ENCODE measurements around the gene LDAH.
A peak's percentile ranks its signal among the peaks of the same experiment; 100 is the strongest.

The LDAH gene

DNA sequence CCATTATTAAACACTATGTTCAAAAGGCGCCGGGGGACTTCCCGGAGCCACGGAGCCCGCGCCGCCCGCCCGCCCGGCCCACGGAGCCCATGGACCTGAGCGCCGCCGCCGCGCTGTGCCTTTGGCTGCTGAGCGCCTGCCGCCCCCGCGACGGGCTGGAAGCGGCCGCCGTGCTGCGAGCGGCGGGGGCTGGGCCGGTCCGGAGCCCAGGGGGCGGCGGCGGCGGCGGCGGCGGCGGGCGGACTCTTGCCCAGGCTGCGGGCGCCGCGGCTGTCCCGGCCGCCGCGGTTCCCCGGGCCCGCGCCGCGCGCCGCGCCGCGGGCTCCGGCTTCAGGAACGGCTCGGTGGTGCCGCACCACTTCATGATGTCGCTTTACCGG lies 155.8 kb downstream of the LDAH start:
- DNase-seq (ENCODE audit: low spot score): peak; percentile 43

DNA sequence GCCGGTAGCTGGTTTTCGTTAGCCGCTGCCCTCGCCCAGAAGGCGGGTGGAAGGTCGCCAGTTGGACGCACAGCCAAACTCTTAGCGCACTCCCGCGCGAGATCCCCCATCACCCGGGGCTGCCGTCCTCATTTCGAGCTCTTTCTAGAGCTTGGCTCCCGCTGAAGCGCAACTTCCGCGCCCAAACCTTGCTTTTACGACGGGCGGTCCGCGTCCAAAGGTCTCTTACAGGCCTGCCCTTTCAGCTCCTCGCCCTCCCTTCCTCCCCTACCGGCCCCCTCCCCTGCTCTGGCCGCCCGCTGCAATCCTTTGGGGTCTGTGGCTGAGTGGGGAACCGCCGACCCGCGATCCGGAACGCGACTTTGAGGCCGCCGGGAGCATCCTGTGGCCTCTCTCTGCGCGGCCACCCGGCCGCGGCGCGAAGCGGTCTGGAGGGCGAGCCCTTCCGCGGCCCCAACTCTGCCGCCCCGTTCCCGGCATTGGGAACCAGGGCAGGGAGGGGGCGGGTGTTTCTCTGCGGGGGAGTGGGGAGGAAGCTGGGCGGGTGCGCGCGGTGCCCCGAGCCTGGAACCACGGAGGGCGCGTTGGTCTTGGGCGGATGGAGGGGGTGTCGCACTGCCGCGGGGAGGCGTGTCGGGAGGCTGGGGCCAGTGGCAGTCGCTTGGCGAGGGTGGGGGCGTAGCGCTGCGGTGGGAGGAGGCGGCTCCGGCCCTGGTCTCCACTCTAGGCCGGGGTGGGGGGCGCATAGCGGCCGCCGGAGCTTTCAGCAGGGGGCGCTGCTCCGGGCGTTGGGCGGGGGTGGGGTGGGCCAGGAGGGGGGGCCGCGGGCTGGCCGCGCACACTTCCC lies 156.4 kb downstream of the LDAH start, which contains the start of gene GDF7:
TSS of gene GDF7 (plus strand) at position 841 of the 847 bp plus-strand sequence. CDS start 96 bp downstream, outside the sequence.
- DNase-seq (ENCODE audit: low spot score): peak; percentile 30

- DNase-seq (ENCODE audit: low spot score): no peak
These were observed 156.9 kb downstream of the LDAH start for GRCh38 chr2:20666005-20666303.

DNA sequence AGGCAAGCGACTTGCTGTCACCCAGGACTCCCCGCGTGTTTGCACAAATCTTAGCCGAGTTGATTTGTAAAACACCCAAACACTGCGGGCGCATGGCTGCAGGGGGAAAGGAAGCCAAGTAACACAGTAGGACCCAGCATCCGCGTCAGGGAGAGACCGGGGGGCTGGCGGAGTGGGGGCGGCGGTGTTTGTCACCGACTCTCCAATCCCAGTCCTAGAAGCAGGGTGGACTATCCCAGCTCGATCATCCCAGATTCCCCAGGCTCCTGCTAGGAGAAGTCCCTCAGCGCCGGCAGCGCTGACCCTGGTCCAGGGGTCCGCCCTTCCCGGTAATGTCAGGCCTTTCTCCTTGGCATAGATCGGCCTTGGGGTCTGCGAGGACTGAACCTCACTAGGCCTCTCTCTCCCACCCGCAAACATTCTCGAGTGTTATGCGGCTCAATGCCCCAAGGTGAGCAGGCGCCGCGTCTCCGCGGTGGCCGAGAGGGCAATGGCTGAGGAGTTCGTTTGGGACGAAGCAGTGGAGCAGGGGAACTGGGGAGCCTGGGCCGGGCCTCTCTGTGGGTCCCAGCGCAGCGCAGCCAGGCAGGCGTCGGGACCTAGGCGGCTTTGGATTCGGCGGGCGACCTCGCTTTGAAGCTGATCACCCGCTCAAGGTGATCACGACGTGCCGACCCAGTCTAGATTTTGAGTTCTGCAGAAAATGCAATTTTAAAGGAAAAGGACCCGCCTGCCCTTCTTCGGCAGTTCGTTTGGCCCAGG lies 157.5 kb downstream of the LDAH start:
- DNase-seq (ENCODE audit: low spot score): no peak

- DNase-seq (ENCODE audit: low spot score): no peak
These were observed 158.3 kb downstream of the LDAH start for GRCh38 chr2:20664431-20665242.

GRCh38 chr2:20664071-20664390 lies 158.9 kb downstream of the LDAH start:
- no peak for DNase-seq (ENCODE audit: low spot score)

DNA sequence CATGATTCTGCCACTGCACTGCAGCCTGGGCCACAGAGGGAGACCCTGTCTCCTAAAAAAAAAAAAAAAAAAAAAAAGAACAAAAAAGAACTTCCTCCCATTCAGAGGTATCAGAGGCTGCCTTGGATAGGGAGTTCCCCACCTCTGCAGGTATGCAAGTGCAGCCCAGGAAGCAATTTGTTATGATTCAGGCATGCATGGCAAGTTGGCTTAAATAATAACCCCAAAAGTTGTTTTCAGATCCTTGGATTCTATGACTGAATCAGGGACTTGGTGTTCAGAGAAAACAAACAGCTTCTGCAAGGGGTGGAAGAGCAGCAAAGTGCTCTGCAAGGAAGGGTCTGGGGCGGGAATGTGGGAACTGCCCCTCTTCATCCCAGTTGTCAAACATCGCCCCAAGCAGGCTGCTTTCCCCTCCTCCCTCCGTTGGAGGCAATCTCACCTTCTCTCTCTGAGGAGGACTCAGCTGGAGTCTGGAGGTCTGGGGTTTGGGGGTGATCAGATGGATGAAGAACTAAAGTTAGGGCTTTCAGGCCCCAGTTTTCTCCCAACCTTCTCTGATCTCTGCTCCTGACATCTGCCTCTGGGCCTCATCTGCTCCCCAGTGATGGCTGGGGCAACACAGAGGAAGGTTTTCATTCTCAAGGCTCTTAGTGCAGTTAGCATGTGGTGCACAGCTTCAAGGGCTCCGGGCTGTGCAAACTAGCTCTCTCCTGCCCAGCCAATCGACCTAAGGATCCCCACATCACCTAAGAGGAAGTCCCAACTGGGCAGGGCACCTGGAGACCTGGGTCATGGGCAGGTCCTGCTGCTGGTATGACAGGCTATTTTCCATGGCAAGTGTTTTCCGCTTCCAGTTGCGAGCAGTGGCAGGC lies 159.5 kb downstream of the LDAH start:
- DNase-seq (ENCODE audit: low spot score): no peak

- no peak for DNase-seq (ENCODE audit: low spot score)
These were observed 160.5 kb downstream of the LDAH start for GRCh38 chr2:20662308-20662937.

GRCh38 chr2:20661421-20662307 lies 161.2 kb downstream of the LDAH start:
- DNase-seq (ENCODE audit: low spot score): peak; percentile 82

DNA sequence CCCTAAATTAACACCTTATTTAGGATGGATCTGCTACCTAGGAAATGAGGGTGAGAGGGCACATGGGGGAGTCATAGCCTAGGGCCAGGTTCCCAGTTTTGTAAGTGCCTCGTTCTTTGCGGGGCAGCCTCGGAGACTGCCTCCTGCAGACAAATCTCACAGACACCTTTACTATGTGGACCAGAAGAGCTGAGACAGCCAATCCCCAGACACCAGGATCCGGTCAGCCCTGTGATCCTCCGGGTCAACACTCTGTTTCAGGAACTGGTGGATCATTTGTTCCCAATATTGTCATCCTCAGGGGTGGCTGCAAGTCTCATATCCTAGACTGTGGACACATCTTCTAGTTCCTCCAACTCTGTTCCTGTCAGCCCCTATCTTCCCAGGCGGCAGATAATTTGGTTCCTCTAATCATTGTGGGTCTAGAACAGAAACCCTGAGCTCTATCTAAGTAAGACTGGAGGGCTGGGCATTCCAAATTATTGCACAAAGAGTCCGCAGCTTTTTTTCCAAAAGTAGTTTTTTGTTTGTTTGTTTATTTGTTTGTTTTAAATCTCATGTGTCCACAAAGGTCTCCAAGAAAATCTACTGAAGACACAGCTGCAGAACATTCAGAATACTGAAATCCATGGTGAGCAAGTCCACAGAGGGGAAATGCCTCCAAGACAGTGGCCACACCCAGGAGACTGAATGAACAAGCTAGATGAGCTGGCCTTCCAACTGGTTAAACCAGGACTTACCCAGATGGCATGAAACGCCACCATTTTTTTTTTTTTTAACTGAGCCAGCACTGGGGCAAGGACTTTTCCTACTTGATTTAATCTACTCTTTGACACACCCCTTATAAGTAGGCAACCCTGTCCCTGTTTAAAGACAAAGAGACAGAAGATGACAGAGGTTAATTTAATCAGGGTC lies 162.1 kb downstream of the LDAH start:
- DNase-seq (ENCODE audit: low spot score): peak; percentile 79

DNA sequence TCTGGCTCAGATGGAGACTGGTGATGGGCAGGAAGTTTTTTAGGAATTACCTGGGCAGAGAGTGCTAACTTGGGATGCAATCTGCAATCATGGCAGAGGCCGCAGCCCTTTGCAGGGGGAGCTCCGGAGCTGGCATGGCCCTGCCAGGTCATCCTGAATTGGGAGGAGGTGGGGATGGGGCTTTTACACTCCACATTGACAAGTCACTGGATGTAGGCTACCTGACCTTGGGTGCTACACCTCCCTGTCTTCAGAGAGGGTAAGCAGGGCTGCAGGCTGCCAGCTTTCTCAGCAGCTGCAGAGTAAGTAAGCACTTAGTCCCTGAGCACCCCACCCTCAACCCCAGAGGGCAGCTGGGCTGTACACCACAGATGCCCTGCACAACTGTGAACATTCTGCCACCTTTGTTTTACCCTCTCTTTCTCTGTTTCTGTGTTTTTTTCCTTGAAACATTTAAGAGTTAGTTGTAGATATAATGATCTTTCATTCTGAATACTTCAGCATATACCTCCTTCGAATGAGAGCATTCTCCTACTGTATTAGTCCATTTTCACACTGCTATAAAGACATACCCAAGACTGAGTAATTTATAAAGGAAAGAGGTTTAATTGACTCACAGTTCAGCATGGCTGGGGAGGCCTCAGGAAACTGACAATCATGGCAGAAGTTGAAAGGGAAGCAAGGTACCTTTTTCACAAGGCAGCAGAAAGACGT lies 165.2 kb downstream of the LDAH start:
- DNase-seq (ENCODE audit: low spot score): no peak

DNA sequence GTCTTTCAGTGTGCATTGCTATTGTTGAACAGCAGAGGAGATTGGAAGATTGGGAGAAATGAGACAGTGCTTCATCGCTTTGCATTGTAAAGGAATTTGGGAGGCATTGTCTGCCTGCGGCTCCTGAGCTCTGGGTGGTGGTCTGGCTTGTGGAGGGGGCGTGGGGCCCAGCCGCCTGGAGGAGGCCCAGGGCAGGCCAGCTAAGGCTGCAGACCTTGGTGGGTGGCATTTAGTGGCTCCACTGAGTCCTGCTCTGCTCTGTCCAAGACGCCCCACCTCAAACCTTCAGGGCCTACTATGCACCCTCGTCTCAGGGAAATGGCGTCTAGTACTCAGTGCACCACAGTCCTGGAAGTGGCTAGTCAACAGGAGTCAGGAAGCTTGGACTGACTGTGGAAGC lies 166.3 kb downstream of the LDAH start:
- no peak for DNase-seq (ENCODE audit: low spot score)

DNA sequence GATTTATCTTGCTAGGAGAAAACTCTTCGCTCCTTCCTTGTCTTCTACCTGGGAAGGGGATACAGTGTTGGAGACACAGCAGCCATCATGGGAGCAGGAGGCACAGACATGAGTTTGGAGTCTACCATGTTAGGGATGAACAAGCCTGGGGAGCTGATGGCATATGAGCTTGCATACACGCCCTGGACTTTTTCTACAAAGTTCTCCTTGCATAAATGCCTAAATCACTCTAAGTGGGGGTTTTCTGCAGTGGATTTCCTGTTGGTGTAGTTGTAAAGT lies 168.4 kb downstream of the LDAH start:
- DNase-seq (ENCODE audit: low spot score): no peak

GRCh38 chr2:20653695-20654534 lies 169.0 kb downstream of the LDAH start:
- DNase-seq (ENCODE audit: low spot score): no peak

DNA sequence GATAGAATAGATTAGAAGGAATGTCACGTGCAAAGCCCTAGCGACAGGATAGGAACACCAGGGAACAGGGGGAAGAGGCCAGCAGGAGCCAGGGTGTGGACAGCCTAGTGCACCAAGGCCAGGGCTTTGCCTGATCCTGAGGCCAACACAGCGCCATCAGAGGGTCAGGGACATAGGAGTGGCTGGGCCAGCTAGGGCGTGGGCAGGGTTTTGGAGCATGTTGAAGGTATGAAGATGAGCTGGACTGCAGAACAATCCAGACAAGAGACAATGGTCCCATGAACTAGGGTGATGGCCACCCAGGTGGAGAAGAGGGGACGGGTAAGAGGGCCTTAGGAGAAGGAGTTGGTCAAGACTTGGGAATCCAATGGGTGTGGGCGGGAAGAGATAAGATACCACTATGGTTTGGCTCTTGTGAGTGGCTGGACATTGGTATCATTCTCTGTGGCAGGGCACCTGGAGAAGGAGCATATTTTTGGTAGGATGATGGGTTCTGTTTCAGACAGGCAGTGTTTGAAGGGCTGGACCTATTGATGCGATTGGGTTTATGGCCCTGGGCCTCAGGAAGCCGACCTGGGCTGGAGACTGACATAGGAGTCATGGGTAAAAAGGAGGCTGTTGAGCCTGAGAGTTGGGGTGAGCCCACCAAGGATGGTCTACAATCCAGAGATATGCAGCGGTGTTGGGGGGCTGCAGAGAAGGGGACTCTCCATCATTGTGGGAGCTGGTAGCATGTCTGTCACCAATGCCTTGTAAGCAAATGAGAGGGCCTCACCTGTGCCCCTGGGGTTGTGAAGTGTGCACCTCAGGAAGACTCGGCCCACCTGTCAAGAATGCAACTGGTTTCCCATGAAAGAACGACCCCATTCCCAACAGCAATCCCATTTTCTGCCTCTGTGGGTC lies 170.0 kb downstream of the LDAH start:
- DNase-seq (ENCODE audit: low spot score): no peak

DNA sequence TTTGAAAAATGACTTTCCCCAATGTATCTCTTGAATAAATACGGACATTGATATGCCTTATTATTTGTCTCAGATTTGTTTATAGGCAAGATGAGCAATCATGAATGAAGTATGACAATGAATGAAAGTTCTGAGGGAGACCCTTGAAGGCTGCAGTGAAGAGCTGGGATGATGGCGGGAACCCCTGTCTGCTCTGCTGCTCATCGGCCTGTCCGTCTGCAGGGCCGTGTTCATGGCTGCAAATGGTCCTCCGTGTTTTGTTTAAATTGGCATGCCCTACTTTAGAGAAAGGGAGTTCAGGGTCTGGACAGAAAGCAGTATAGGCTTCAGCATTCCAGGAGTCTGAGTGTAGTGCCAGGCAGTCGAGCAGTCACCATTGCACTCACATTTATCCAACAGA lies 170.8 kb downstream of the LDAH start:
- no peak for DNase-seq (ENCODE audit: low spot score)

DNA sequence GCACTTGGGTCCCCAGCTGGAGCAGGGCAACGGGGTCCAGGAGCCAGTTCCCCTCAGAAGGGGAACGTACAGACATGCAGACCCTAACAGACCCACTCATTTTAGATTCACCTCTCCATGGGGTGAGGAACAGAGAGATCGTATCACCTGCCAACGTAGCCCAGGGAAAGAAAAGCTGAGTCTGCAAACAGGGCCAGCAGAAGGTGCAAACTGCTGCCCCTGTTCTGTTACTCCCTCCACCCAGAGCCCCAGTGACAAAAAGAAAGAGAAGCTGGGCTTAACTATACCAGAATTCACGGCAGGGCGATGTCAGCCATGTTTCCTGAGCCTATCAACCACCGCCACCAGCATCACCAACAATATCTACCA lies 171.2 kb downstream of the LDAH start:
- DNase-seq (ENCODE audit: low spot score): no peak

All from AG20443 (cell line).